ENCODE results near the gene RTP3. TPM values are rescaled to one million over a fixed set of nuclear protein-coding genes. Genes with fewer than 3 reads are reported as not detected.

RTP3 gene
- total RNA-seq, 2 donors from 2014 or later, result not detected

DNA sequence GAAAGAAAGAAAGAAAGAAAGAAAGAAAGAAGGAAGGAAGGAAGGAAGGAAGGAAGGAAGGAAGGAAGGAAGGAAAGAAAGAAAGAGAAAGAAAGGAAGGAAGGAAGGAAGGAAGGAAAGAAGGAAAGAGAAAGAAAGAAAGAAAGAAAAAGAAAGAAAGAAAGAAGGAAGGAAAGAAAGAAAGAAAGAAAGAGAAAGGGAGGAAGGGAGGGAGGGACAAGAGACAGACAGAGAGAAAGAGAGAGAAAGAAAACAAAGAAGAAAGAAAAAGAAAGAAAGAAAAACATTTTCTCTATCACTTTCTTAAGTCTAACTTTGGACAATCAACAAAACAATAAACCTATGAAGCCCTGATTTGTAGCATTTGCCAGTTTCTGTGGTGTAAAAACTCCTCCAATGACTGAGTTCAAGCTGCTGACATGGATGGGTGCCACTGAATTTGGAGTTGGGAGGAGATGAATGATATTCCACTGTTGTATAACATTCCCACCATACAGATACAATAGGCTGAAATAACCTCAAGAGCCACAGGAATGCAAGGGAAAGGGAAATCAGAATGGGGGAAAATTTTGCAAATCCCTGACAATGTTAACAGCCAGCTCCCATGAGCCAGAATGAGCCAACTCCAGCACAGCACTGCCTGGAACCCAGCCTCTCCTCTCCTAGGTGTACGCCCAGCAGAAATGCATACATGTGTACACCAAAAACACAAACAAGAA is 15.0 kb upstream of the RTP3 start:
- H3K27me3 ChIP-seq (replicated peaks; ENCODE audit: insufficient read depth), result no peaks in the 10 kb centered on the region
- no peaks in the 10 kb centered on the region for H3K4me1 ChIP-seq (ENCODE audit: control insufficient read depth in 1 of 2, low read depth in 2 of 2)
- TF ChIP-seq, protein P1, sequence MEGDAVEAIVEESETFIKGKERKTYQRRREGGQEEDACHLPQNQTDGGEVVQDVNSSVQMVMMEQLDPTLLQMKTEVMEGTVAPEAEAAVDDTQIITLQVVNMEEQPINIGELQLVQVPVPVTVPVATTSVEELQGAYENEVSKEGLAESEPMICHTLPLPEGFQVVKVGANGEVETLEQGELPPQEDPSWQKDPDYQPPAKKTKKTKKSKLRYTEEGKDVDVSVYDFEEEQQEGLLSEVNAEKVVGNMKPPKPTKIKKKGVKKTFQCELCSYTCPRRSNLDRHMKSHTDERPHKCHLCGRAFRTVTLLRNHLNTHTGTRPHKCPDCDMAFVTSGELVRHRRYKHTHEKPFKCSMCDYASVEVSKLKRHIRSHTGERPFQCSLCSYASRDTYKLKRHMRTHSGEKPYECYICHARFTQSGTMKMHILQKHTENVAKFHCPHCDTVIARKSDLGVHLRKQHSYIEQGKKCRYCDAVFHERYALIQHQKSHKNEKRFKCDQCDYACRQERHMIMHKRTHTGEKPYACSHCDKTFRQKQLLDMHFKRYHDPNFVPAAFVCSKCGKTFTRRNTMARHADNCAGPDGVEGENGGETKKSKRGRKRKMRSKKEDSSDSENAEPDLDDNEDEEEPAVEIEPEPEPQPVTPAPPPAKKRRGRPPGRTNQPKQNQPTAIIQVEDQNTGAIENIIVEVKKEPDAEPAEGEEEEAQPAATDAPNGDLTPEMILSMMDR (IDR thresholded peaks at IDR 0.05), result no peak
- DNase-seq (ENCODE audit: low spot score) (no peak), ATAC-seq (ENCODE audit: insufficient number of reproducible peaks, low FRiP score, low read depth) (no peak)
- no peak overlapping the region for H3K27ac ChIP-seq
- no peaks in the 10 kb centered on the region for H3K9me3 ChIP-seq
- no peaks in the 10 kb centered on the region for H3K36me3 ChIP-seq
- H3K4me3 ChIP-seq, result no peak overlapping the region

GRCh38 chr3:46483825-46484224 is 14.0 kb upstream of the RTP3 start:
- Histone ChIP-seq H3K4me1 (ENCODE audit: control insufficient read depth in 1 of 2, low read depth in 2 of 2) (no peaks in the 10 kb centered on the region), H3K9me3 (no peaks in the 10 kb centered on the region), H3K4me3 (no peak overlapping the region), H3K27me3 (replicated peaks; ENCODE audit: insufficient read depth) (no peaks in the 10 kb centered on the region), H3K27ac (no peak overlapping the region), H3K36me3 (no peaks in the 10 kb centered on the region)
- TF ChIP-seq, protein P1 (IDR thresholded peaks at IDR 0.05), result no peak
- ATAC-seq (ENCODE audit: insufficient number of reproducible peaks, low FRiP score, low read depth) (no peak), DNase-seq (ENCODE audit: low spot score) (no peak)

DNA sequence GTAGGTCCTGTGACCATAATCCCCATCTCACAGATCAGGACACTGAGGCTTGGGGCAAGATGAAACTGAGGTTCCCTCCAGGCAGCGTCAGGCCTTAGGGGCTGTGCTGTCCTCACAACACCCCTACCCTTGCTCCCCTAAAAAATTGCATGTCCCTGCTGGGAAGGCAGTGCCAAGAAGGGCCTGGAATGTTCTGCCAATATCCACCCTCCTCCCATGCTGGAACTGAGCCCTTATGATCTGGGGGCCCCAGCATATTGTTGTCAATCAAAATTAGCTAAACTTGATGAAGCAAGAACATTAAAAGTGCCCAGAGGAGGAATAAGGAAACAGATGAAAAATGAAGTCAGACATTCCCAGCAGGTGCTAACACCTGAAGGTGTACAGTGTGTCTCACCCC is 13.4 kb upstream of the RTP3 start:
- Histone ChIP-seq H3K27ac (no peak overlapping the region), H3K4me3 (no peak overlapping the region), H3K9me3 (no peaks in the 10 kb centered on the region), H3K36me3 (no peaks in the 10 kb centered on the region), H3K27me3 (replicated peaks; ENCODE audit: insufficient read depth) (no peaks in the 10 kb centered on the region), H3K4me1 (ENCODE audit: control insufficient read depth in 1 of 2, low read depth in 2 of 2) (no peaks in the 10 kb centered on the region)
- TF ChIP-seq, protein P1 (IDR thresholded peaks at IDR 0.05), result no peak
- no peak for ATAC-seq (ENCODE audit: insufficient number of reproducible peaks, low FRiP score, low read depth)
- no peak for DNase-seq (ENCODE audit: low spot score)

DNA sequence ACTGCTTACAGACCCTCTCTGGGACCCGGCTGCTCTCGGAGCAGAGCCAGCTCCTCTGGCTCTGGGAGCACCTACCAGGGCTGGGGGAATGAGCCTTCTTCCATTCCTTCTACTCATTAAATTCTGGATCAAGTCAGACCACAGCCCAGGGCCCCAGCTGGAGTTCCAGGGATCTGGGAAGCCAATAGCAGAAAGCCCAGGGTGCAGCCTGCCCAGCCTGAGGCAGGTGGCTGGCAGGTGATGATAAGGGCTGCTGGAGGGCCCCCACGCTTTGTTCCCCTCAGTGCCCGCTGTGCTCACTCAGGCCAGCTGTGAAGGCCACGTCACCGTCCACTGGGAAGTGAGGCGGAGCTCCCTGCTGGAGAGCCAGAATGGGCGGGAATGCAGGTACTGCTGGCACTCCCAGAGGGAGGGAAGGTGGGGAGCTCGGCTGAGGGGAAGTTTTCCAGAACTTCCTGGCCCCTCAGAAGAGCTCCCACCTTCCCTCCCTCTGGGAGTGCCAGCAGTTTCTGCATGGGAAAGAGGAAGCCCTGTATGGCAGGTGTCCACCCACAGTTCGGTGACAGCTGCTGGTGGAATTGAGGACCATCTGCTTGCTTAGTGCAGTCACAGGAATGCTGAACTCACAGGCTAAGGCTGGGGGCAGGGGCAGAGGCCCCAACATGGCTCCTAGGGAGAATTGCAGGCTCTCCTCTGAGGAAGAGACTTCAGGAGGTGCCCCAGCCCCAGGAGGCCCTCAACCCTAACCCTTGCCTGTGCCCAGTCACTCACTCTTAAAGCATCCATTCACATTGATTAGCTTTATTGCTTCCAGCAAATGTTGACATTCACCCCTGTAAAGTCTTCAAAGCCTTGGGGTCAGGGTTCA is 12.6 kb upstream of the RTP3 start:
- no peaks in the 10 kb centered on the region for H3K36me3 ChIP-seq
- no peaks in the 10 kb centered on the region for H3K27me3 ChIP-seq (replicated peaks; ENCODE audit: insufficient read depth)
- H3K27ac ChIP-seq, result no peak overlapping the region
- H3K9me3 ChIP-seq, result no peaks in the 10 kb centered on the region
- TF ChIP-seq, protein P1 (IDR thresholded peaks at IDR 0.05), result no peak
- DNase-seq (ENCODE audit: low spot score), result no peak
- no peak for ATAC-seq (ENCODE audit: insufficient number of reproducible peaks, low FRiP score, low read depth)
- H3K4me3 ChIP-seq, result no peak overlapping the region
- H3K4me1 ChIP-seq (ENCODE audit: control insufficient read depth in 1 of 2, low read depth in 2 of 2), result no peaks in the 10 kb centered on the region

DNA sequence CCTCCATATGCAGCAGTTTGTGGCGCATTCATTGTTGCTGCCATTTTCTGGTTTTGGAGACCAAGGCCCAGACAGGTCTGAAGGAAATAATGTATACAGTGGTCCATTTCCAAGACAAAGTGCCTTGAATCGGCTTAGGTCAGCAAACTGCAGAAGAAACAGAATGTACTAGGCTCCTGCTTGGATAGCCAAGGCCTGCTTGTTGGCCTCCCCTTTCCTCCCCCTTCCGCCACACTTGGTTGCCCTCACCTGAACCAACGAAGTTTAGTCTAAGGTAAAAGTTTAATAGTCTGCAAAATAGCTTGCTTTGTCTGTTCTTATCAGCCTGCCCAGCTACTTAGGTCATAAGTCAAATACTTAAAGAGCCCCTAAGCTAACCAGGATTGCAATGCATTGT is 12.0 kb upstream of the RTP3 start:
- Histone ChIP-seq H3K36me3 (no peaks in the 10 kb centered on the region), H3K27ac (no peak overlapping the region), H3K4me1 (ENCODE audit: control insufficient read depth in 1 of 2, low read depth in 2 of 2) (no peaks in the 10 kb centered on the region), H3K27me3 (replicated peaks; ENCODE audit: insufficient read depth) (no peaks in the 10 kb centered on the region), H3K4me3 (no peak overlapping the region), H3K9me3 (no peaks in the 10 kb centered on the region)
- DNase-seq (ENCODE audit: low spot score) (no peak), ATAC-seq (ENCODE audit: insufficient number of reproducible peaks, low FRiP score, low read depth) (no peak)
- TF ChIP-seq, protein P1 (IDR thresholded peaks at IDR 0.05), result no peak
